Activated CD4-positive, alpha-beta T cell treated with anti-CD3 and anti-CD28 coated beads, Interleukin-2, amount 10 ng/mL, durations not matched to agents 24 days and 14 days (primary cell): ENCODE data around the gene DLGAP4. TPM values are rescaled to one million over a fixed set of nuclear protein-coding genes. Genes with fewer than 3 reads are reported as not detected.
A peak's percentile ranks its signal among the peaks of the same experiment; 100 is the strongest.
"Not testable (repeated sequence)": the region's sequence is repeated elsewhere in the genome, so short reads cannot be mapped to it uniquely, and the experiment has no call there.

Experiments used
- DNase-seq: peaks from one replicate; pipeline ENCODE4 v3.0.0; 2022
- H3K27ac Mint-ChIP-seq: one replicate; pipeline ENCODE4 v1.8.0; 2022; ENCODE audit warnings: mild to moderate bottlenecking, mixed read lengths
- H3K27me3 Mint-ChIP-seq: one replicate; pipeline ENCODE4 v1.8.0; 2022; ENCODE audit warnings: mixed read lengths
- H3K36me3 Mint-ChIP-seq: one replicate; pipeline ENCODE4 v1.8.0; 2022; ENCODE audit warnings: low read depth, mild to moderate bottlenecking, mixed read lengths
- H3K4me1 Mint-ChIP-seq: one replicate; pipeline ENCODE4 v1.8.0; 2021; ENCODE audit warnings: mixed read lengths
- H3K4me3 Mint-ChIP-seq: one replicate; pipeline ENCODE4 v1.8.0; 2022; ENCODE audit warnings: mild to moderate bottlenecking, moderate library complexity, mixed read lengths
- H3K9me3 Mint-ChIP-seq: one replicate; pipeline ENCODE4 v1.8.0; 2021; ENCODE audit warnings: mixed read lengths
- intact Hi-C: fragments of 100-400 bp; cut with micrococcal nuclease; formaldehyde crosslinking; loops from one replicate; pipeline ENCODE4 v1.15.1; 2023
- total RNA-seq: library from RNA; stranded (reverse); gene quantifications from 2 replicates; pipeline ENCODE4 v1.2.3, GENCODE V29; 2022

Gene DLGAP4
- total RNA-seq, 1 donor from 2014 or later, result 21.3 TPM

- H3K27ac Mint-ChIP-seq, result no peak overlapping the region
- H3K4me1 Mint-ChIP-seq, result no peaks in the 10 kb centered on the region
- DNase-seq, result no peak
- intact Hi-C loops, result no loop called here
- no peaks in the 10 kb centered on the region for H3K27me3 Mint-ChIP-seq
- no peaks in the 10 kb centered on the region for H3K9me3 Mint-ChIP-seq
- H3K4me3 Mint-ChIP-seq, result no peak overlapping the region
- no peaks in the 10 kb centered on the region for H3K36me3 Mint-ChIP-seq
Measured at GRCh38 chr20:36549942-36550789, 244.0 kb downstream of the DLGAP4 start.

GRCh38 chr20:36550790-36551299, 244.7 kb downstream of the DLGAP4 start:
- Mint-ChIP-seq H3K9me3 (no peaks in the 10 kb centered on the region), H3K4me1 (no peaks in the 10 kb centered on the region), H3K36me3 (no peaks in the 10 kb centered on the region), H3K27ac (no peak overlapping the region), H3K27me3 (no peaks in the 10 kb centered on the region), H3K4me3 (no peak overlapping the region)
- intact Hi-C loops, result no loop called here
- no peak for DNase-seq

- no peaks in the 10 kb centered on the region for H3K9me3 Mint-ChIP-seq
- no peak overlapping the region for H3K4me3 Mint-ChIP-seq
- H3K4me1 Mint-ChIP-seq, result peaks cover 7% of the 10 kb centered on the region
- H3K27me3 Mint-ChIP-seq, result no peaks in the 10 kb centered on the region
- intact Hi-C loops, result loop anchor here (5.0 kb wide), 1 partner anchor 37 kb away; no protein-coding TSS in a partner anchor
- no peaks in the 10 kb centered on the region for H3K36me3 Mint-ChIP-seq
- no peak overlapping the region for H3K27ac Mint-ChIP-seq
- DNase-seq, result no peak
Measured at GRCh38 chr20:36555248-36555647, 249.1 kb downstream of the DLGAP4 start.

GRCh38 chr20:36562724-36563123, 256.6 kb downstream of the DLGAP4 start:
- intact Hi-C loops, result no loop called here
- peaks cover 3% of the 10 kb centered on the region for H3K4me1 Mint-ChIP-seq
- peaks cover 4% of the 10 kb centered on the region for H3K9me3 Mint-ChIP-seq
- DNase-seq, result no peak
- no peaks in the 10 kb centered on the region for H3K27me3 Mint-ChIP-seq
- H3K4me3 Mint-ChIP-seq, result no peak overlapping the region
- no peak overlapping the region for H3K27ac Mint-ChIP-seq
- H3K36me3 Mint-ChIP-seq, result peaks cover 2% of the 10 kb centered on the region

- Mint-ChIP-seq H3K27me3 (no peaks in the 10 kb centered on the region), H3K4me1 (peaks cover 3% of the 10 kb centered on the region), H3K36me3 (peaks cover 2% of the 10 kb centered on the region), H3K27ac (no peak overlapping the region), H3K9me3 (peaks cover 4% of the 10 kb centered on the region), H3K4me3 (no peak overlapping the region)
- intact Hi-C loops, result no loop called here
- DNase-seq, result no peak
Measured at GRCh38 chr20:36563374-36563773, 257.2 kb downstream of the DLGAP4 start.

- H3K4me3 Mint-ChIP-seq, intact Hi-C loops, H3K4me1 Mint-ChIP-seq, H3K9me3 Mint-ChIP-seq, H3K36me3 Mint-ChIP-seq, DNase-seq, H3K27ac Mint-ChIP-seq, H3K27me3 Mint-ChIP-seq: not testable (repeated sequence)
Measured at GRCh38 chr20:36564078-36564725, 258.1 kb downstream of the DLGAP4 start.

- intact Hi-C loops, H3K9me3 Mint-ChIP-seq, H3K4me3 Mint-ChIP-seq, H3K27ac Mint-ChIP-seq, H3K27me3 Mint-ChIP-seq, DNase-seq, H3K4me1 Mint-ChIP-seq, H3K36me3 Mint-ChIP-seq: not testable (repeated sequence)
Measured at GRCh38 chr20:36564726-36565121, 258.6 kb downstream of the DLGAP4 start.

GRCh38 chr20:36565520-36565919, 259.4 kb downstream of the DLGAP4 start:
- Mint-ChIP-seq H3K4me3 (no peak overlapping the region), H3K27me3 (no peaks in the 10 kb centered on the region), H3K36me3 (peaks cover 2% of the 10 kb centered on the region), H3K27ac (no peak overlapping the region), H3K4me1 (peaks cover 3% of the 10 kb centered on the region), H3K9me3 (peaks cover 4% of the 10 kb centered on the region)
- DNase-seq, result no peak
- intact Hi-C loops, result no loop called here

- Mint-ChIP-seq H3K4me3 (no peak overlapping the region), H3K27ac (no peak overlapping the region), H3K27me3 (no peaks in the 10 kb centered on the region), H3K4me1 (peaks cover 18% of the 10 kb centered on the region), H3K9me3 (peaks cover under 1% of the 10 kb centered on the region), H3K36me3 (peaks cover 5% of the 10 kb centered on the region)
- intact Hi-C loops, result loop anchor here (10.0 kb wide), 2 partner anchors 105 to 955 kb away; partner anchors contain the start of genes BLCAP and NNAT
- no peak for DNase-seq
Measured at GRCh38 chr20:36569847-36570429, 263.8 kb downstream of the DLGAP4 start.

- Mint-ChIP-seq H3K4me3 (peak overlapping the region; percentile 88), H3K27ac (peak overlapping the region; percentile 99), H3K9me3 (no peaks in the 10 kb centered on the region), H3K36me3 (peaks cover 19% of the 10 kb centered on the region), H3K4me1 (peaks cover 34% of the 10 kb centered on the region), H3K27me3 (no peaks in the 10 kb centered on the region)
- intact Hi-C loops, result loop anchor here (2.0 to 10.0 kb wide), 3 partner anchors 15 to 953 kb away; partner anchors contain the start of genes BLCAP and NNAT
- peak; percentile 60 for DNase-seq
Measured at GRCh38 chr20:36571564-36572504, 265.7 kb downstream of the DLGAP4 start.

- DNase-seq, result peak; percentile 87
- Mint-ChIP-seq H3K27me3 (no peaks in the 10 kb centered on the region), H3K9me3 (no peaks in the 10 kb centered on the region), H3K36me3 (peaks cover 19% of the 10 kb centered on the region), H3K27ac (peak overlapping the region; percentile 99), H3K4me1 (peaks cover 34% of the 10 kb centered on the region), H3K4me3 (peak overlapping the region; percentile 88)
- intact Hi-C loops, result loop anchor here (1.0 to 10.0 kb wide), 4 partner anchors 16 to 952 kb away; partner anchors contain the start of genes BLCAP, NNAT and RAB5IF
Measured at GRCh38 chr20:36572701-36573102, 266.6 kb downstream of the DLGAP4 start.

GRCh38 chr20:36573103-36573797, 267.1 kb downstream of the DLGAP4 start, which contains the start of gene TGIF2:
TGIF2 (plus strand) TSS chr20:36573597; CDS start chr20:36578775, 5,178 bp downstream.
- Mint-ChIP-seq H3K4me3 (peak within 1 kb of the TSS; percentile 93), H3K9me3 (no peaks in the 10 kb centered on the region), H3K4me1 (peaks cover 34% of the 10 kb centered on the region), H3K36me3 (peaks cover 22% of the 10 kb centered on the region), H3K27ac (peak within 1 kb of the TSS; percentile 99), H3K27me3 (no peaks in the 10 kb centered on the region)
- peak; percentile 95 for DNase-seq
- intact Hi-C loops, result loop anchor here (1.0 to 10.0 kb wide), 4 partner anchors 16 to 952 kb away; partner anchors contain the start of genes BLCAP, NNAT and RAB5IF
